Neutrophil (primary cell): Measurements from ENCODE around the gene SUSD1.

Experiments
- H3K27ac ChIP-seq: fragments of 200-600 bp; sonication (generic); 2 replicates; pipeline ENCODE4 v1.5.1; 2016; ENCODE audit warnings: mild to moderate bottlenecking, moderate library complexity
- H3K27me3 ChIP-seq: fragments of 200-600 bp; sonication (generic); 2 replicates; pipeline ENCODE4 v1.6.0; 2016; ENCODE audit warnings: mild to moderate bottlenecking
- H3K36me3 ChIP-seq: fragments of 200-600 bp; sonication (generic); 2 replicates; pipeline ENCODE4 v1.5.1; 2017
- H3K4me1 ChIP-seq, 2 experiments: fragments of 200-600 bp in 1 of 2; sonication (generic) in 1 of 2; 1 replicate in 1 of 2; 2 replicates in 1 of 2; pipeline versions ENCODE4 v1.5.1 to v1.6.1; 2013 to 2016; ENCODE audit warnings: low read depth in 1 of 2, low read length in 1 of 2, mild to moderate bottlenecking in 1 of 2, moderate library complexity in 1 of 2; ENCODE audit not compliant: control insufficient read depth in 1 of 2, insufficient read depth in 1 of 2
- H3K4me3 ChIP-seq, 2 experiments: fragments of 200-600 bp in 1 of 2; sonication (generic) in 1 of 2; 1 replicate in 1 of 2; 2 replicates in 1 of 2; pipeline ENCODE4 v1.5.1; 2013 to 2016; ENCODE audit warnings: low read depth in 1 of 2, low read length in 1 of 2, mild to moderate bottlenecking in 1 of 2, moderate library complexity in 1 of 2
- H3K9me3 ChIP-seq: fragments of 200-600 bp; sonication (generic); 2 replicates; pipeline ENCODE4 v1.5.1; 2016
- TF ChIP-seq, protein P1 (sequence below): fragments of 200-600 bp; sonication (generic); IDR thresholded peaks from 2 replicates; pipeline ENCODE4 v1.5.1; 2016; ENCODE audit warnings: antibody characterized with exemption

SUSD1 gene

DNA sequence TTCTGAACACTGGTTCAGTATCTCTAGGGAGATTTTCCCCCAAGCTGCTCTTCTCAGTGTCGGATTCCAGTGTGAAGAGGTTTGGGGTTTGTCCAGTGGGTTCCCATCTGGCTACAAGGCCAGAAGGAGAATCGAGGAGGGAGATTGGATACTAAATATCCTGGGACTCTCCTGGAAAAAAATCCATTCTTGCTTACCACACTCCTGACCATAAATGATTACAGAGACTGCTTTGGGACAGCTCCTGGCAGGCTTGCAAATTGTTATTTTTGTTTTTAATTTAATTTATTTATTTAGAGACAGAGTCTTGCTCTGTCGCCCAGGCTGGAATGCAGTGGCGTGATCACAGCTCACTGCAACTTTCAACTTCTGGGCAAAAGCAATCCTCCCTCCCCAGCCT, 4.7 kb upstream of the SUSD1 start:
- H3K27me3 ChIP-seq, result no peaks in the 10 kb centered on the region
- no peaks in the 10 kb centered on the region for H3K36me3 ChIP-seq
- peaks cover 22 to 30% of the 10 kb centered on the region in 2 experiments for H3K4me1 ChIP-seq
- TF ChIP-seq, protein P1, sequence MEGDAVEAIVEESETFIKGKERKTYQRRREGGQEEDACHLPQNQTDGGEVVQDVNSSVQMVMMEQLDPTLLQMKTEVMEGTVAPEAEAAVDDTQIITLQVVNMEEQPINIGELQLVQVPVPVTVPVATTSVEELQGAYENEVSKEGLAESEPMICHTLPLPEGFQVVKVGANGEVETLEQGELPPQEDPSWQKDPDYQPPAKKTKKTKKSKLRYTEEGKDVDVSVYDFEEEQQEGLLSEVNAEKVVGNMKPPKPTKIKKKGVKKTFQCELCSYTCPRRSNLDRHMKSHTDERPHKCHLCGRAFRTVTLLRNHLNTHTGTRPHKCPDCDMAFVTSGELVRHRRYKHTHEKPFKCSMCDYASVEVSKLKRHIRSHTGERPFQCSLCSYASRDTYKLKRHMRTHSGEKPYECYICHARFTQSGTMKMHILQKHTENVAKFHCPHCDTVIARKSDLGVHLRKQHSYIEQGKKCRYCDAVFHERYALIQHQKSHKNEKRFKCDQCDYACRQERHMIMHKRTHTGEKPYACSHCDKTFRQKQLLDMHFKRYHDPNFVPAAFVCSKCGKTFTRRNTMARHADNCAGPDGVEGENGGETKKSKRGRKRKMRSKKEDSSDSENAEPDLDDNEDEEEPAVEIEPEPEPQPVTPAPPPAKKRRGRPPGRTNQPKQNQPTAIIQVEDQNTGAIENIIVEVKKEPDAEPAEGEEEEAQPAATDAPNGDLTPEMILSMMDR, result no peak
- no peak overlapping the region for H3K27ac ChIP-seq
- H3K4me3 ChIP-seq, result no peak overlapping the region
- no peaks in the 10 kb centered on the region for H3K9me3 ChIP-seq

DNA sequence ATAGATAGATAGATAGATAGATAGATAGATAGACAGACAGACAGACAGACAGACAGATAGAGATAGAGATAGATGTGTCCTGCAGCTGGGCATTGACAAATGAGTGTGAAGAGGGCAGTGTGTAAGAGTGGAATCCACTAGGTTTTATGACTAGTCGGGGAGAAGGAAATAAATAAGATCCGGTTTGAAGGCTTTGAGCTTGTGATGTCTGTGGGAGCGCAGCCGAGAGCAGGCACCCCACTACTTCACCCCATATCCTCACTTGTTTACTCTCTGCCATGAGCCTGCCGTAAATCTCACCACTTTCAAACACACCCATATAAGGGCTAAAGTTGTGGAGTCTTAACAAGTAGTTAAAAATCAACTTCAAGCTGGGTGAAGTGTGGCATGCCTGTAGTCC, 1.4 kb upstream of the SUSD1 start:
- Histone ChIP-seq H3K36me3 (no peaks in the 10 kb centered on the region), H3K4me1 (peaks cover 33 to 49% of the 10 kb centered on the region in 2 experiments), H3K9me3 (no peaks in the 10 kb centered on the region), H3K27me3 (no peaks in the 10 kb centered on the region), H3K4me3 (no peak overlapping the region), H3K27ac (no peak overlapping the region)
- TF ChIP-seq, protein P1, result no peak

DNA sequence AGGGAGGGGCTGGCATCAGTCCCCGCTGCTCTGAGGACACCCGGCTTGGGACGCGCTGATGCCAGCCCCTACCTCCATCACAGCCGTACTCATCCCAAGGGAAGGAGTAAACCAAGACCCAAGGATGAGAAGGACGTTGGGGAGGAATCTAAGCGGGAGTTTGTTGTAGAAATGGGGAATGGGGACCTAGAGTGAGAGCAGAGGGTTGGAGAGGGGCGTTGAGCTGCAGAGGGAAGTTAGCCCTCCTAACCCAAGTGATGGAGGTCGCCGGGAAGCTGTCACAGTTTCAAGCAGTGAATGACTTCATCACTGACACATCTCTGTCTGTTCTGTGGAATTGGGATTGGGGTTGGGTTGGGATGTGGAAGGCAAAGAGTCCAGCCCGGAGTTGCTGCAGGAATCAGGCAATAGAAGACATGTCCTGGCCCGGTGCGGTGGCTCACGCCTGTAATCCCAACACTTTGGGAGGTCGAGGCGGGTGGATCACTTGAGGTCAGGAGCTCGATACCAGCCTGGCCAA, 759 bp upstream of the SUSD1 start:
- Histone ChIP-seq H3K27me3 (no peaks in the 10 kb centered on the region), H3K9me3 (no peaks in the 10 kb centered on the region), H3K4me3 (peak overlapping the region; percentile 61), H3K4me1 (peaks cover 26 to 50% of the 10 kb centered on the region in 2 experiments), H3K36me3 (no peaks in the 10 kb centered on the region), H3K27ac (no peak overlapping the region)
- TF ChIP-seq, protein P1, result no peak

DNA sequence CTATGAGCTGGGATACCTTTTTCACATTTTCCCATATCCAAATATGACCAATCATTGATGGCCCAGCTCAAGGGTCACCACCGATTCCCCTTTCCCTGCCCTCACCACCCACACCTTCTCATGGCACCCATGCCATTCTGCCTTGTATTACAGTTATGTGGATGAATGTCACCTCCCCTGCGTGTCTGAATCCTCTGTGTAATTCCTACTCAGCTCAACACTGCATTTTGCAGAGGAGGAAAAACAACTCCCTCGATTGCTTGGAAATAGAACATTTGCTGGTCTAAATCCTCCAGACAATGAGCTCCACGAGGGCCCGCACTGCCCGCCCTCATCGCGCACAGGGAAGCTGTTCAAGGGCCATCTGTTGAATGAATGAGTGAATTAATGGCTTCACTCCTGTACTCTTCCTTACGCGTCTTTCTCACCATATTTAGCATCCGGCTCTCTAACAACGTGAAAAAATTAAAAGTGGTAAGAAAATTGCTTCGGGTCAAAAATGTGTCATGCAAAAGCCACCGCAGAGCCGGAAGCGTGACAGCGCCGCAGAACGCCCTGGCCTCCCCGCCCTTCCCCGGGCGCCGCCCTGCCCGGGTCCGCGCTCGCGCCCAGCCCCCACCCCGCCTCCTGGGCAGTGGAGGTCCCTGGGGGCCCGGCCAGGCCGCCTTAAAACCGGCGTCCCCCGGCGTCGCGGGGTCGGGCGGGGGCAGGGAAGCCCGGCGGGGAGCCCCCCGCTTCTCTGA, 704 bp downstream of the SUSD1 start:
- Histone ChIP-seq H3K9me3 (no peaks in the 10 kb centered on the region), H3K4me3 (peak overlapping the region; percentile 61 to 65), H3K4me1 (peaks cover 14 to 38% of the 10 kb centered on the region in 2 experiments), H3K27ac (peak overlapping the region; percentile 74), H3K36me3 (no peaks in the 10 kb centered on the region), H3K27me3 (no peaks in the 10 kb centered on the region)
- TF ChIP-seq, protein P1, result no peak

DNA sequence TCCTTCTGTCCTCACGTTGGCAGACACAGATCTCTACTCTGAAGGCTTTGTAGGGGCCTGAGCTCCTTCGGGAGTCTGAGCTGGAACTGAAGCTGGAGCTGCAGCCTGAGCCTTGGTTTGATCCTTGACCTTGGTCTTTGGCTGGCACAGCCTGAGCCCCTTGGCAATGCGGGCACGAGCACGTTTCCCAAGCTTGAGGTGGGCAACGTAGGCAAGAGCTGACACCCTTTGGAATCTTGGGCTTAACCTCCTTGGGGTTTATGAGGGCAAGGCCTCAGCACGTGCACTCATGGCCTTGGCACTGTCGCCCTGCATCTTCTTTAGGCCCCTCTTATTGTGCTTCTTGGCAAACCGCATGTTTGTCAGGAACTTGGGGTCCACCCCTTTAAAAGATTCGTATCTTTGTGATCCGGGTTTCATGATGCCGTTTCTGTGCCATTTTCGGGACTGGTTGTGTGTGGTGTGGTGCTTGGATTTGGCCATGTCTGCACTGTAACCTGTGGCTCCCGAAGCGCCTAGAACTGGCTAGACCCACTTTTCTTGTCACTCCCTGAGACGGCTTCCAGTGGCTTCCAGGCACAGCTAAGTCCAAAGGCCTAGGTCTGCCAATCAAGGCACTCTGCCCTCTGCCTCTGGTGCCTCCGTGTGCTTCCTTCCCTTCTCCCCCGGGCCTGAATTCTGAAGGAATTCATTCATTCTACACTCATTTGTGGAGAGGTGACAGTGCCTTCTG, 1.4 kb downstream of the SUSD1 start:
- Histone ChIP-seq H3K27me3 (no peaks in the 10 kb centered on the region), H3K9me3 (no peaks in the 10 kb centered on the region), H3K4me3 (peak overlapping the region; percentile 61 to 65), H3K27ac (peak overlapping the region; percentile 74), H3K4me1 (peaks cover 14 to 38% of the 10 kb centered on the region in 2 experiments), H3K36me3 (no peaks in the 10 kb centered on the region)
- TF ChIP-seq, protein P1, result no peak
